Measurements from ENCODE around the gene TMEM237. TPM values are rescaled to one million over a fixed set of nuclear protein-coding genes. Genes with fewer than 3 reads are reported as not detected.
A peak's percentile ranks its signal among the peaks of the same experiment; 100 is the strongest.

TMEM237 gene
- total RNA-seq, 2 experiments from 2014 or later: 20.0 to 22.5 TPM

GRCh38 chr2:201660293-201660895, 17.1 kb upstream of the TMEM237 start:
- Mint-ChIP-seq H3K4me1 (no peaks in the 10 kb centered on the region), H3K36me3 (ENCODE audit: low read depth) (no peaks in the 10 kb centered on the region), H3K27ac (no peak overlapping the region), H3K9me3 (no peaks in the 10 kb centered on the region), H3K4me3 (no peak overlapping the region), H3K27me3 (peaks cover 8% of the 10 kb centered on the region)
- ChIA-PET POLR2A (no interaction called here), CTCF (no interaction called here)
- DNase-seq: no peak

- Mint-ChIP-seq H3K27ac (no peak overlapping the region), H3K36me3 (ENCODE audit: low read depth) (no peaks in the 10 kb centered on the region), H3K27me3 (peaks cover 6% of the 10 kb centered on the region), H3K4me1 (peaks cover 4% of the 10 kb centered on the region), H3K9me3 (no peaks in the 10 kb centered on the region), H3K4me3 (no peak overlapping the region)
- CTCF ChIA-PET: interaction anchor here (0.6 kb wide), 1 partner anchor 555 kb away, joined by 3 read pairs; no protein-coding TSS in a partner anchor
- POLR2A ChIA-PET: no interaction called here
- DNase-seq: no peak
Measured at GRCh38 chr2:201656740-201657139, 13.4 kb upstream of the TMEM237 start.

- peaks cover 6% of the 10 kb centered on the region for H3K27me3 Mint-ChIP-seq
- no peak overlapping the region for H3K27ac Mint-ChIP-seq
- DNase-seq: no peak
- no peaks in the 10 kb centered on the region for H3K9me3 Mint-ChIP-seq
- H3K36me3 Mint-ChIP-seq (ENCODE audit: low read depth): no peaks in the 10 kb centered on the region
- CTCF ChIA-PET: no interaction called here
- H3K4me1 Mint-ChIP-seq: peaks cover 4% of the 10 kb centered on the region
- H3K4me3 Mint-ChIP-seq: no peak overlapping the region
- POLR2A ChIA-PET: no interaction called here
Measured at GRCh38 chr2:201656102-201656501, 12.8 kb upstream of the TMEM237 start.

GRCh38 chr2:201654616-201655384, 11.5 kb upstream of the TMEM237 start:
- no peak for DNase-seq
- Mint-ChIP-seq H3K36me3 (ENCODE audit: low read depth) (no peaks in the 10 kb centered on the region), H3K9me3 (no peaks in the 10 kb centered on the region), H3K4me3 (no peak overlapping the region), H3K27ac (no peak overlapping the region), H3K4me1 (peaks cover 4% of the 10 kb centered on the region), H3K27me3 (peaks cover 8% of the 10 kb centered on the region)
- CTCF ChIA-PET: interaction anchor here (0.9 kb wide), 1 partner anchor 22 kb away, joined by 4 read pairs; no protein-coding TSS in a partner anchor
- POLR2A ChIA-PET: no interaction called here

GRCh38 chr2:201653221-201653620, 9.9 kb upstream of the TMEM237 start:
- H3K4me3 Mint-ChIP-seq: no peak overlapping the region
- peaks cover 9% of the 10 kb centered on the region for H3K27me3 Mint-ChIP-seq
- no peaks in the 10 kb centered on the region for H3K9me3 Mint-ChIP-seq
- ChIA-PET CTCF (interaction anchor here (1.1 kb wide), 1 partner anchor 10 kb away, joined by 3 read pairs; the partner anchor contains the start of gene TMEM237), POLR2A (no interaction called here)
- no peaks in the 10 kb centered on the region for H3K36me3 Mint-ChIP-seq (ENCODE audit: low read depth)
- H3K4me1 Mint-ChIP-seq: peaks cover 4% of the 10 kb centered on the region
- no peak for DNase-seq
- H3K27ac Mint-ChIP-seq: no peak overlapping the region

GRCh38 chr2:201649442-201649841, 6.1 kb upstream of the TMEM237 start:
- Mint-ChIP-seq H3K27me3 (peaks cover 6% of the 10 kb centered on the region), H3K27ac (no peak overlapping the region), H3K9me3 (no peaks in the 10 kb centered on the region), H3K36me3 (ENCODE audit: low read depth) (no peaks in the 10 kb centered on the region), H3K4me1 (peaks cover 4% of the 10 kb centered on the region), H3K4me3 (no peak overlapping the region)
- DNase-seq: no peak
- ChIA-PET CTCF (no interaction called here), POLR2A (no interaction called here)

GRCh38 chr2:201647431-201647830, 4.1 kb upstream of the TMEM237 start:
- Mint-ChIP-seq H3K9me3 (no peaks in the 10 kb centered on the region), H3K36me3 (ENCODE audit: low read depth) (no peaks in the 10 kb centered on the region), H3K27ac (no peak overlapping the region), H3K4me3 (no peak overlapping the region), H3K4me1 (peaks cover 12% of the 10 kb centered on the region), H3K27me3 (peaks cover 8% of the 10 kb centered on the region)
- ChIA-PET CTCF (interaction anchor here (1.7 kb wide), 1 partner anchor 42 kb away, joined by 3 read pairs; no protein-coding TSS in a partner anchor), POLR2A (no interaction called here)
- no peak for DNase-seq

- no peaks in the 10 kb centered on the region for H3K9me3 Mint-ChIP-seq
- H3K4me1 Mint-ChIP-seq: peaks cover 24% of the 10 kb centered on the region
- peaks cover 2% of the 10 kb centered on the region for H3K27me3 Mint-ChIP-seq
- no peaks in the 10 kb centered on the region for H3K36me3 Mint-ChIP-seq (ENCODE audit: low read depth)
- ChIA-PET CTCF (interaction anchor here (1.6 kb wide), 1 partner anchor 9 kb away, joined by 3 read pairs; no protein-coding TSS in a partner anchor), POLR2A (no interaction called here)
- H3K4me3 Mint-ChIP-seq: peak overlapping the region; percentile 82
- no peak overlapping the region for H3K27ac Mint-ChIP-seq
- DNase-seq: no peak
Measured at GRCh38 chr2:201644001-201644400, 698 bp upstream of the TMEM237 start.

- ChIA-PET POLR2A (interaction anchor here (0.6 kb wide), 1 partner anchor 384 kb away, joined by 3 read pairs; no protein-coding TSS in a partner anchor), CTCF (interaction anchor here (0.8 to 1.6 kb wide), 2 partner anchors 11 to 257 kb away, joined by 3 read pairs; no protein-coding TSS in a partner anchor)
- H3K9me3 Mint-ChIP-seq: no peaks in the 10 kb centered on the region
- peaks cover 24% of the 10 kb centered on the region for H3K4me1 Mint-ChIP-seq
- H3K27ac Mint-ChIP-seq: peak overlapping the region; percentile 94
- peak overlapping the region; percentile 82 for H3K4me3 Mint-ChIP-seq
- DNase-seq: peak; percentile 86
- peaks cover 2% of the 10 kb centered on the region for H3K27me3 Mint-ChIP-seq
- peaks cover 7% of the 10 kb centered on the region for H3K36me3 Mint-ChIP-seq (ENCODE audit: low read depth)
Measured at GRCh38 chr2:201642579-201643215, 606 bp downstream of the TMEM237 start.

GRCh38 chr2:201642086-201642578, 1.2 kb downstream of the TMEM237 start:
- peak overlapping the region; percentile 94 for H3K27ac Mint-ChIP-seq
- peaks cover 24% of the 10 kb centered on the region for H3K4me1 Mint-ChIP-seq
- DNase-seq: no peak
- H3K36me3 Mint-ChIP-seq (ENCODE audit: low read depth): peaks cover 7% of the 10 kb centered on the region
- peaks cover 2% of the 10 kb centered on the region for H3K27me3 Mint-ChIP-seq
- H3K9me3 Mint-ChIP-seq: no peaks in the 10 kb centered on the region
- ChIA-PET POLR2A (no interaction called here), CTCF (interaction anchor here (0.8 to 1.6 kb wide), 2 partner anchors 11 to 256 kb away, joined by 3 read pairs; no protein-coding TSS in a partner anchor)
- peak overlapping the region; percentile 82 for H3K4me3 Mint-ChIP-seq

- DNase-seq: no peak
- Mint-ChIP-seq H3K27ac (no peak overlapping the region), H3K27me3 (peaks cover under 1% of the 10 kb centered on the region), H3K4me3 (no peak overlapping the region), H3K36me3 (ENCODE audit: low read depth) (peaks cover 16% of the 10 kb centered on the region), H3K9me3 (no peaks in the 10 kb centered on the region), H3K4me1 (peaks cover 21% of the 10 kb centered on the region)
- ChIA-PET CTCF (no interaction called here), POLR2A (no interaction called here)
Measured at GRCh38 chr2:201639205-201639604, 4.1 kb downstream of the TMEM237 start.

GRCh38 chr2:201638326-201638725, 5.0 kb downstream of the TMEM237 start:
- H3K4me1 Mint-ChIP-seq: peaks cover 13% of the 10 kb centered on the region
- H3K9me3 Mint-ChIP-seq: no peaks in the 10 kb centered on the region
- CTCF ChIA-PET: interaction anchor here (0.7 kb wide), 1 partner anchor 201 kb away, joined by 3 read pairs; no protein-coding TSS in a partner anchor
- DNase-seq: no peak
- H3K27me3 Mint-ChIP-seq: no peaks in the 10 kb centered on the region
- POLR2A ChIA-PET: no interaction called here
- H3K36me3 Mint-ChIP-seq (ENCODE audit: low read depth): peaks cover 19% of the 10 kb centered on the region
- no peak overlapping the region for H3K4me3 Mint-ChIP-seq
- no peak overlapping the region for H3K27ac Mint-ChIP-seq
